ENCODE results near the gene FOS. TPM values are rescaled to one million over a fixed set of nuclear protein-coding genes. Genes with fewer than 3 reads are reported as not detected.
A peak's percentile ranks its signal among the peaks of the same experiment; 100 is the strongest.

The FOS gene
- total and polyA plus RNA-seq, 2 of the 13 experiments (the other 11 are each of a cell fraction or from before 2014, with no cell fraction given), result 15.9 to 24.2 TPM

DNA sequence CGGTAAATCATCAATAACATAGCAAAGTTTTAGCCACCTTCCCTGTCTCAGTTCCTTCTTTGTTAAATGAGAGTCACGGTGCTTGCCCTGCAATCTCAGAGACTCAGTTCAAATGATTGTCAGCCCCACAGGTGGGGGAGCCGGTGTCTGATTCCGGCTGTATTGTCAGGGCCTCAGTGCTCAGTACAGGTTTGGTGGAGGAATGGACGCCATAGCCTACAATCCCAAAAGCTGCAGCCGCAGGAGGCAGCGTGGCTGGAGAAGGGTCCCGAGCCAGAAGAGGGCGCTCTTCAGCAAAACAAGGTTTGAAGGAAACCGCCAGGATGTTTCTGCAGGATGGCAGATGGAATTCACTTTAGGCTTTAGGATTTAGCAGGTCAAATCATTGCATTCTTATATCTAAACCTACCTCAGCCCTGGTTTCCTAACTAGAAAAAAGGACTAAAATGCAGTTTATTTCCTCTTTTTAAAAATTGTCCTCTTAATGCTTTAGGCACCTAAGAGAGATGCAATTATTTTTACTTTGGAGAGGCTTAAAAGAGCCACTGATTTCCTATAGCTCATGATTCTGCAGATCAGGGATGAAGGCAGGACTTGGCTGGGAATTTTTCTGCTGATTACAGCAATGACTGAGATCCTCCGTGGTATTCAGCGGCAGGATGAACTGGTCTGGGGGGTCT is 29.2 kb downstream of the FOS start (continued):
- peak; percentile 68 for TF ChIP-seq XRCC5 (optimal IDR thresholded peaks at IDR 0.05; ENCODE audit: low read length)
- TF ChIP-seq FOXK2 (IDR thresholded peaks at IDR 0.05), result no peak
- TF ChIP-seq NBN (conservative IDR thresholded peaks at IDR 0.05), result no peak
- no peak for TF ChIP-seq MATR3 (CRISPR knock-in tag; IDR thresholded peaks at IDR 0.05)
- TF ChIP-seq, protein P1, sequence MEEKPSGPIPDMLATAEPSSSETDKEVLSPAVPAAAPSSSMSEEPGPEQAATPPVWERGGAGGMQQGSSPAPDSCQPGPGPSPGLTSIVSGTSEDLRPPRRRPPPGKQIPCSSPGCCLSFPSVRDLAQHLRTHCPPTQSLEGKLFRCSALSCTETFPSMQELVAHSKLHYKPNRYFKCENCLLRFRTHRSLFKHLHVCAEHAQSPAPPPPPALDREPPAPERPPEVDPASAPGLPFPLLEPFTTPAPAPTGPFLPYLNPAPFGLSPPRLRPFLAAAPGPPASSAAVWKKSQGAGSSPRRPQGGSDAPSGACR (CRISPR knock-in tag; IDR thresholded peaks at IDR 0.05), result no peak
- no peak for TF ChIP-seq CREB1 (IDR thresholded peaks at IDR 0.05)
- TF ChIP-seq CREB1 (CRISPR knock-in tag; IDR thresholded peaks at IDR 0.05), result no peak
- TF ChIP-seq, protein P2, sequence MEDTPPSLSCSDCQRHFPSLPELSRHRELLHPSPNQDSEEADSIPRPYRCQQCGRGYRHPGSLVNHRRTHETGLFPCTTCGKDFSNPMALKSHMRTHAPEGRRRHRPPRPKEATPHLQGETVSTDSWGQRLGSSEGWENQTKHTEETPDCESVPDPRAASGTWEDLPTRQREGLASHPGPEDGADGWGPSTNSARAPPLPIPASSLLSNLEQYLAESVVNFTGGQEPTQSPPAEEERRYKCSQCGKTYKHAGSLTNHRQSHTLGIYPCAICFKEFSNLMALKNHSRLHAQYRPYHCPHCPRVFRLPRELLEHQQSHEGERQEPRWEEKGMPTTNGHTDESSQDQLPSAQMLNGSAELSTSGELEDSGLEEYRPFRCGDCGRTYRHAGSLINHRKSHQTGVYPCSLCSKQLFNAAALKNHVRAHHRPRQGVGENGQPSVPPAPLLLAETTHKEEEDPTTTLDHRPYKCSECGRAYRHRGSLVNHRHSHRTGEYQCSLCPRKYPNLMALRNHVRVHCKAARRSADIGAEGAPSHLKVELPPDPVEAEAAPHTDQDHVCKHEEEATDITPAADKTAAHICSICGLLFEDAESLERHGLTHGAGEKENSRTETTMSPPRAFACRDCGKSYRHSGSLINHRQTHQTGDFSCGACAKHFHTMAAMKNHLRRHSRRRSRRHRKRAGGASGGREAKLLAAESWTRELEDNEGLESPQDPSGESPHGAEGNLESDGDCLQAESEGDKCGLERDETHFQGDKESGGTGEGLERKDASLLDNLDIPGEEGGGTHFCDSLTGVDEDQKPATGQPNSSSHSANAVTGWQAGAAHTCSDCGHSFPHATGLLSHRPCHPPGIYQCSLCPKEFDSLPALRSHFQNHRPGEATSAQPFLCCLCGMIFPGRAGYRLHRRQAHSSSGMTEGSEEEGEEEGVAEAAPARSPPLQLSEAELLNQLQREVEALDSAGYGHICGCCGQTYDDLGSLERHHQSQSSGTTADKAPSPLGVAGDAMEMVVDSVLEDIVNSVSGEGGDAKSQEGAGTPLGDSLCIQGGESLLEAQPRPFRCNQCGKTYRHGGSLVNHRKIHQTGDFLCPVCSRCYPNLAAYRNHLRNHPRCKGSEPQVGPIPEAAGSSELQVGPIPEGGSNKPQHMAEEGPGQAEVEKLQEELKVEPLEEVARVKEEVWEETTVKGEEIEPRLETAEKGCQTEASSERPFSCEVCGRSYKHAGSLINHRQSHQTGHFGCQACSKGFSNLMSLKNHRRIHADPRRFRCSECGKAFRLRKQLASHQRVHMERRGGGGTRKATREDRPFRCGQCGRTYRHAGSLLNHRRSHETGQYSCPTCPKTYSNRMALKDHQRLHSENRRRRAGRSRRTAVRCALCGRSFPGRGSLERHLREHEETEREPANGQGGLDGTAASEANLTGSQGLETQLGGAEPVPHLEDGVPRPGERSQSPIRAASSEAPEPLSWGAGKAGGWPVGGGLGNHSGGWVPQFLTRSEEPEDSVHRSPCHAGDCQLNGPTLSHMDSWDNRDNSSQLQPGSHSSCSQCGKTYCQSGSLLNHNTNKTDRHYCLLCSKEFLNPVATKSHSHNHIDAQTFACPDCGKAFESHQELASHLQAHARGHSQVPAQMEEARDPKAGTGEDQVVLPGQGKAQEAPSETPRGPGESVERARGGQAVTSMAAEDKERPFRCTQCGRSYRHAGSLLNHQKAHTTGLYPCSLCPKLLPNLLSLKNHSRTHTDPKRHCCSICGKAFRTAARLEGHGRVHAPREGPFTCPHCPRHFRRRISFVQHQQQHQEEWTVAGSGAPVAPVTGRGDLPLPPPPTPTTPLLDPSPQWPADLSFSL (CRISPR knock-in tag; IDR thresholded peaks at IDR 0.05), result no peak
- no peak for TF ChIP-seq ZNF441 (CRISPR knock-in tag; IDR thresholded peaks at IDR 0.05; ENCODE audit: borderline replicate concordance)
- TF ChIP-seq, protein P3, sequence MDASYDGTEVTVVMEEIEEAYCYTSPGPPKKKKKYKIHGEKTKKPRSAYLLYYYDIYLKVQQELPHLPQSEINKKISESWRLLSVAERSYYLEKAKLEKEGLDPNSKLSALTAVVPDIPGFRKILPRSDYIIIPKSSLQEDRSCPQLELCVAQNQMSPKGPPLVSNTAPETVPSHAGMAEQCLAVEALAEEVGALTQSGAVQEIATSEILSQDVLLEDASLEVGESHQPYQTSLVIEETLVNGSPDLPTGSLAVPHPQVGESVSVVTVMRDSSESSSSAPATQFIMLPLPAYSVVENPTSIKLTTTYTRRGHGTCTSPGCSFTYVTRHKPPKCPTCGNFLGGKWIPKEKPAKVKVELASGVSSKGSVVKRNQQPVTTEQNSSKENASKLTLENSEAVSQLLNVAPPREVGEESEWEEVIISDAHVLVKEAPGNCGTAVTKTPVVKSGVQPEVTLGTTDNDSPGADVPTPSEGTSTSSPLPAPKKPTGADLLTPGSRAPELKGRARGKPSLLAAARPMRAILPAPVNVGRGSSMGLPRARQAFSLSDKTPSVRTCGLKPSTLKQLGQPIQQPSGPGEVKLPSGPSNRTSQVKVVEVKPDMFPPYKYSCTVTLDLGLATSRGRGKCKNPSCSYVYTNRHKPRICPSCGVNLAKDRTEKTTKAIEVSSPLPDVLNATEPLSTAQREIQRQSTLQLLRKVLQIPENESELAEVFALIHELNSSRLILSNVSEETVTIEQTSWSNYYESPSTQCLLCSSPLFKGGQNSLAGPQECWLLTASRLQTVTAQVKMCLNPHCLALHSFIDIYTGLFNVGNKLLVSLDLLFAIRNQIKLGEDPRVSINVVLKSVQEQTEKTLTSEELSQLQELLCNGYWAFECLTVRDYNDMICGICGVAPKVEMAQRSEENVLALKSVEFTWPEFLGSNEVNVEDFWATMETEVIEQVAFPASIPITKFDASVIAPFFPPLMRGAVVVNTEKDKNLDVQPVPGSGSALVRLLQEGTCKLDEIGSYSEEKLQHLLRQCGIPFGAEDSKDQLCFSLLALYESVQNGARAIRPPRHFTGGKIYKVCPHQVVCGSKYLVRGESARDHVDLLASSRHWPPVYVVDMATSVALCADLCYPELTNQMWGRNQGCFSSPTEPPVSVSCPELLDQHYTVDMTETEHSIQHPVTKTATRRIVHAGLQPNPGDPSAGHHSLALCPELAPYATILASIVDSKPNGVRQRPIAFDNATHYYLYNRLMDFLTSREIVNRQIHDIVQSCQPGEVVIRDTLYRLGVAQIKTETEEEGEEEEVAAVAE (CRISPR knock-in tag; IDR thresholded peaks at IDR 0.05; ENCODE audit: borderline replicate concordance), result no peak
- TF ChIP-seq, protein P4, sequence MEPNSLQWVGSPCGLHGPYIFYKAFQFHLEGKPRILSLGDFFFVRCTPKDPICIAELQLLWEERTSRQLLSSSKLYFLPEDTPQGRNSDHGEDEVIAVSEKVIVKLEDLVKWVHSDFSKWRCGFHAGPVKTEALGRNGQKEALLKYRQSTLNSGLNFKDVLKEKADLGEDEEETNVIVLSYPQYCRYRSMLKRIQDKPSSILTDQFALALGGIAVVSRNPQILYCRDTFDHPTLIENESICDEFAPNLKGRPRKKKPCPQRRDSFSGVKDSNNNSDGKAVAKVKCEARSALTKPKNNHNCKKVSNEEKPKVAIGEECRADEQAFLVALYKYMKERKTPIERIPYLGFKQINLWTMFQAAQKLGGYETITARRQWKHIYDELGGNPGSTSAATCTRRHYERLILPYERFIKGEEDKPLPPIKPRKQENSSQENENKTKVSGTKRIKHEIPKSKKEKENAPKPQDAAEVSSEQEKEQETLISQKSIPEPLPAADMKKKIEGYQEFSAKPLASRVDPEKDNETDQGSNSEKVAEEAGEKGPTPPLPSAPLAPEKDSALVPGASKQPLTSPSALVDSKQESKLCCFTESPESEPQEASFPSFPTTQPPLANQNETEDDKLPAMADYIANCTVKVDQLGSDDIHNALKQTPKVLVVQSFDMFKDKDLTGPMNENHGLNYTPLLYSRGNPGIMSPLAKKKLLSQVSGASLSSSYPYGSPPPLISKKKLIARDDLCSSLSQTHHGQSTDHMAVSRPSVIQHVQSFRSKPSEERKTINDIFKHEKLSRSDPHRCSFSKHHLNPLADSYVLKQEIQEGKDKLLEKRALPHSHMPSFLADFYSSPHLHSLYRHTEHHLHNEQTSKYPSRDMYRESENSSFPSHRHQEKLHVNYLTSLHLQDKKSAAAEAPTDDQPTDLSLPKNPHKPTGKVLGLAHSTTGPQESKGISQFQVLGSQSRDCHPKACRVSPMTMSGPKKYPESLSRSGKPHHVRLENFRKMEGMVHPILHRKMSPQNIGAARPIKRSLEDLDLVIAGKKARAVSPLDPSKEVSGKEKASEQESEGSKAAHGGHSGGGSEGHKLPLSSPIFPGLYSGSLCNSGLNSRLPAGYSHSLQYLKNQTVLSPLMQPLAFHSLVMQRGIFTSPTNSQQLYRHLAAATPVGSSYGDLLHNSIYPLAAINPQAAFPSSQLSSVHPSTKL (CRISPR knock-in tag; IDR thresholded peaks at IDR 0.05), result 0 out of 2 replicates have a peak, but pooled peaks have one; percentile 9
- TF ChIP-seq ZNF672 (CRISPR knock-in tag; IDR thresholded peaks at IDR 0.05), result no peak
